Nephron progenitor cell (in vitro differentiated cells): Measurements from ENCODE around the gene LRCH1.
A peak's percentile ranks its signal among the peaks of the same experiment; 100 is the strongest.

Experiments
- DNase-seq: peaks from one replicate; pipeline ENCODE4 v3.0.0; 2021
- H3K27ac Mint-ChIP-seq: 2 replicates; pipeline ENCODE4 v1.8.0; 2021; ENCODE audit warnings: mild to moderate bottlenecking, moderate library complexity, mixed read lengths
- H3K27me3 Mint-ChIP-seq: 2 replicates; pipeline ENCODE4 v1.8.0; 2021; ENCODE audit warnings: mild to moderate bottlenecking, low read depth, mixed read lengths; ENCODE audit not compliant: poor library complexity
- H3K36me3 Mint-ChIP-seq: 2 replicates; pipeline ENCODE4 v1.8.0; 2021; ENCODE audit warnings: low read depth, mixed read lengths
- H3K4me1 Mint-ChIP-seq: 2 replicates; pipeline ENCODE4 v1.8.0; 2021; ENCODE audit warnings: mixed read lengths
- H3K4me3 Mint-ChIP-seq: 2 replicates; pipeline ENCODE4 v1.8.0; 2021; ENCODE audit warnings: mild to moderate bottlenecking, moderate library complexity, mixed read lengths
- H3K9me3 Mint-ChIP-seq: 2 replicates; pipeline ENCODE4 v1.8.0; 2021; ENCODE audit warnings: mild to moderate bottlenecking, moderate library complexity, mixed read lengths
- CTCF ChIP-seq: fragments of 200-600 bp; sonication (generic); IDR thresholded peaks from 2 replicates; pipeline ENCODE4 v1.5.0; 2021; ENCODE audit warnings: antibody characterized with exemption

LRCH1 gene

DNA sequence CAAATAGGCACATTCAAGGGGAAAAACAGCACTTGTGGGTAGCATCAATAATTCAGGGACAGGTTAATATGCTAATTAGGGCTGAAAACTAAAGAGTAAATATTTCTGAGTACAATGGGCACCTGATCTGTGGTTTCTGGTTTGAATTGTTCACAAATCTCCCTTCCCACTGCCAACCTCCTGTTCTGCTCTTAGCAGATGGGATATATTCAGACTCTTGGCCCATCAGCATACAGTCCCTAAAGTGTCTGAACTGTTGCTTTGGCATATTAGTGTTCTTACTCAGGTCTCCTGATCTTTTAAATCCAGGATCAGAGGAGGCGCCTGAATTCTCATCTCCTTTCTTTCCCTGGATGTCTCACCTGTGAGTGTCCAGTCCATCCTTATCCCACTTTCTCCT lies 8.2 kb upstream of the LRCH1 start:
- Mint-ChIP-seq H3K9me3 (no peaks in the 10 kb centered on the region), H3K36me3 (no peaks in the 10 kb centered on the region), H3K4me3 (no peak overlapping the region), H3K4me1 (peaks cover 7% of the 10 kb centered on the region), H3K27ac (no peak overlapping the region), H3K27me3 (peaks cover 2% of the 10 kb centered on the region)
- TF ChIP-seq CTCF, result no peak
- DNase-seq, result no peak

- H3K4me3 Mint-ChIP-seq, result no peak overlapping the region
- H3K27ac Mint-ChIP-seq, result no peak overlapping the region
- DNase-seq, result no peak
- peaks cover 7% of the 10 kb centered on the region for H3K4me1 Mint-ChIP-seq
- H3K36me3 Mint-ChIP-seq, result no peaks in the 10 kb centered on the region
- H3K9me3 Mint-ChIP-seq, result no peaks in the 10 kb centered on the region
- TF ChIP-seq CTCF, result no peak
- peaks cover 2% of the 10 kb centered on the region for H3K27me3 Mint-ChIP-seq
These were observed 6.7 kb upstream of the LRCH1 start for GRCh38 chr13:46546084-46546768.

GRCh38 chr13:46550822-46551221 lies 2.1 kb upstream of the LRCH1 start:
- H3K4me1 Mint-ChIP-seq, result peaks cover 34% of the 10 kb centered on the region
- DNase-seq, result no peak
- no peaks in the 10 kb centered on the region for H3K36me3 Mint-ChIP-seq
- H3K9me3 Mint-ChIP-seq, result no peaks in the 10 kb centered on the region
- no peak for TF ChIP-seq CTCF
- no peak overlapping the region for H3K27ac Mint-ChIP-seq
- H3K27me3 Mint-ChIP-seq, result peaks cover 7% of the 10 kb centered on the region
- no peak overlapping the region for H3K4me3 Mint-ChIP-seq

DNA sequence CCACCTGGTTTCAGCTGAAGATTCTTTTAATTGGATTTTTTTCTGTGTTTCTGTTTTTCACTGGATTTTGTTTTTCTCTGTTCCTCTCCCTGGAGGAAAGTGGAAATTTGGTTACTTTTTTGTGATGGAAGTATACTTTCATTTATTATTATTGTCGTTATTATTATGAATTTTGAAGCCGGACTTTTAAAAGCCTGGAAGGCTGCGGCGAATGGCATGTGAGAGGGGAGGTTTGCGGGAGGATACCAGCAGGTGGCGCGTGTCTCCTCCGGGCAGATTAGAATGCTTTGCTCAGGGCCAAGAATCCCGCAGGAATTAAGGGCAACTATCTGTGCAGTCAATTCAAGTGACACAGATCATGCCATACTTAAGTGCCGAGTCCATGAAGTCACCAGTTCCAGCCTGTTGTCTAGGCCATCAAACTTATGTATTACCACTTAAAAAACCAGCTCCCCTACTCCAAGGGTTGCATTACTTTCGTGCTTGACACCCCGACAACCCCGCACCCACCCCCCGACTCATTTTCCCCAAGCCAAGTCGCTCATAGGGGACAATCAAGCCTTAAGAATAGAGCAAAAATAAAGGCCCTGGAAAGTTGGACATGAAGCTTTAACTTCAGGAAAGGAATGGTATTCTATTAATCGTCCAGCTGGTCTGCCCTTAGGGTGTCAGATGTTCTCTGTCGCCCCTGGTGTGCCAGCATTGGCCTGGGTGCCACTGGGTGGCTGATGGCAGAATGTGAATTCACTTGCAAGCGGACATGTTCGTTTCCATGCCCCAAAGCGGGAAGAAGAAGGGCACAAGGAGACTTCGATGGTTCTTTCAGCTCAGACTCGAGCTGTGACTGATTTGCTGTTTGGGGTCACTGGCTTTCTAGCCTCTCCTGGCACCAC lies 1.3 kb upstream of the LRCH1 start:
- Mint-ChIP-seq H3K4me1 (peaks cover 40% of the 10 kb centered on the region), H3K27me3 (peaks cover 7% of the 10 kb centered on the region), H3K36me3 (no peaks in the 10 kb centered on the region), H3K9me3 (no peaks in the 10 kb centered on the region), H3K4me3 (peak overlapping the region; percentile 95), H3K27ac (no peak overlapping the region)
- peak; percentile 81 for DNase-seq
- TF ChIP-seq CTCF, result peak; percentile 81

- no peak for TF ChIP-seq CTCF
- Mint-ChIP-seq H3K27ac (no peak overlapping the region), H3K4me1 (peaks cover 44% of the 10 kb centered on the region), H3K4me3 (peak overlapping the region; percentile 95), H3K9me3 (no peaks in the 10 kb centered on the region), H3K36me3 (no peaks in the 10 kb centered on the region), H3K27me3 (peaks cover 7% of the 10 kb centered on the region)
- DNase-seq, result peak; percentile 5
These were observed 677 bp upstream of the LRCH1 start for GRCh38 chr13:46552303-46552682.
